Neural progenitor cell (in vitro differentiated cells): ENCODE data around the gene CD300LG. TPM values are rescaled to one million over a fixed set of nuclear protein-coding genes. Genes with fewer than 3 reads are reported as not detected.

Experiments used
- DNase-seq: peaks from one replicate; pipeline ENCODE4 v3.0.0-alpha.2; 2016; ENCODE audit warnings: low spot score
- H2AFZ ChIP-seq: fragments of 200-600 bp; sonication (generic); replicated peaks from 2 replicates; pipeline ENCODE4 v1.6.1; 2016; ENCODE audit warnings: antibody characterized with exemption
- H3F3A ChIP-seq: fragments of 200-600 bp; sonication (generic); 2 replicates; pipeline ENCODE4 v1.6.1; 2016; ENCODE audit warnings: antibody characterized with exemption, low read depth
- H3K27ac ChIP-seq: fragments of 200-600 bp; sonication (generic); 2 replicates; pipeline ENCODE4 v1.5.1; 2016; ENCODE audit warnings: mild to moderate bottlenecking
- H3K27me3 ChIP-seq: fragments of 200-600 bp; sonication (generic); 2 replicates; pipeline ENCODE4 v1.6.1; 2016; ENCODE audit warnings: mild to moderate bottlenecking, moderate library complexity
- H3K36me3 ChIP-seq: fragments of 200-600 bp; sonication (generic); 2 replicates; pipeline ENCODE4 v1.5.1; 2016
- H3K4me1 ChIP-seq: fragments of 200-600 bp; sonication (generic); 2 replicates; pipeline ENCODE4 v1.6.1; 2016; ENCODE audit warnings: mixed run types
- H3K4me2 ChIP-seq: fragments of 200-600 bp; sonication (generic); 2 replicates; pipeline ENCODE4 v1.6.1; 2016
- H3K4me3 ChIP-seq: fragments of 200-600 bp; sonication (generic); 2 replicates; pipeline ENCODE4 v1.5.1; 2016
- H3K79me2 ChIP-seq: fragments of 200-600 bp; sonication (generic); 2 replicates; pipeline ENCODE4 v1.6.1; 2016; ENCODE audit warnings: low read depth
- H3K9ac ChIP-seq: fragments of 200-600 bp; sonication (generic); 2 replicates; pipeline ENCODE4 v1.6.1; 2016
- H3K9me3 ChIP-seq: fragments of 200-600 bp; sonication (generic); 2 replicates; pipeline ENCODE4 v1.5.1; 2016; ENCODE audit warnings: low read depth
- H4K20me1 ChIP-seq: fragments of 200-600 bp; sonication (generic); 2 replicates; pipeline ENCODE4 v1.6.1; 2016; ENCODE audit warnings: low read depth
- H3K27ac Mint-ChIP-seq: 3 replicates; pipeline ENCODE4 v1.8.0; 2021; ENCODE audit warnings: mixed read lengths
- H3K27me3 Mint-ChIP-seq: 2 replicates; pipeline ENCODE4 v1.8.0; 2022; ENCODE audit warnings: low read depth, mild to moderate bottlenecking, inconsistent platforms, moderate library complexity, mixed read lengths; ENCODE audit not compliant: insufficient read depth
- H3K36me3 Mint-ChIP-seq: 3 replicates; pipeline ENCODE4 v1.8.0; 2021; ENCODE audit warnings: mixed read lengths
- H3K4me1 Mint-ChIP-seq: 3 replicates; pipeline ENCODE4 v1.8.0; 2021; ENCODE audit warnings: mixed read lengths
- H3K4me3 Mint-ChIP-seq: 3 replicates; pipeline ENCODE4 v1.8.0; 2021; ENCODE audit warnings: mild to moderate bottlenecking, moderate library complexity, mixed read lengths
- H3K9me3 Mint-ChIP-seq: 3 replicates; pipeline ENCODE4 v1.8.0; 2020; ENCODE audit warnings: mixed read lengths
- EZH2 ChIP-seq: fragments of 200-600 bp; sonication (generic); IDR thresholded peaks from 2 replicates; pipeline ENCODE4 v1.6.1; 2017; ENCODE audit warnings: antibody characterized with exemption, mild to moderate bottlenecking, moderate library complexity
- EZH2phosphoT487 ChIP-seq: fragments of 200-600 bp; sonication (generic); IDR thresholded peaks from 2 replicates; pipeline ENCODE4 v1.6.1; 2017; ENCODE audit warnings: antibody characterized with exemption
- total RNA-seq: library from RNA; depleted of rRNA; stranded (reverse); fragments of >200 nt; gene quantifications from 2 replicates; pipeline ENCODE4 v1.2.3, GENCODE V29; 2015; ENCODE audit warnings: low replicate concordance
- TF ChIP-seq, protein P1 (sequence below): fragments of 200-600 bp; sonication (generic); IDR thresholded peaks from 2 replicates; pipeline ENCODE4 v1.5.1; 2017; ENCODE audit warnings: antibody characterized with exemption, mild to moderate bottlenecking

Gene CD300LG
- total RNA-seq, 1 donor from 2014 or later, result not detected

DNA sequence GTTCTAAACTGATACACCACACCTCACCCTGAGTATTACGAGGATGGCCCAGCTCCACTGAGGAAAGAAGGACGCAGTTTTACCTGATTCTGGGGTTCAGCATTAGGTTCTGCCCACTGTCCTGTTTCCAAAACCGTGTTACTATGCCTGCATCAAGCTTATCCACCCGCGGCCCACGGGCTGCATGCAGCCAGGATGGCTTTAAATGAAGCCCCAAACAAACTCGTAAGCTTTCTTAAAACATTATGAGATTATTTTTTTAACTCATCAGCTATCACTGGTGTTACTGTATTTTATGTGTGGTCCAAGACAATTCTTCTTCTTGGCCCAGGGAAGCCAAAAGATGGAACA lies 4.0 kb upstream of the CD300LG start:
- Mint-ChIP-seq H3K4me3 (no peak overlapping the region), H3K4me1 (peaks cover 21% of the 10 kb centered on the region), H3K36me3 (no peaks in the 10 kb centered on the region), H3K27ac (peak overlapping the region; percentile 15), H3K9me3 (no peaks in the 10 kb centered on the region), H3K27me3 (peaks cover 10% of the 10 kb centered on the region)
- H3K79me2 ChIP-seq, result no peaks in the 10 kb centered on the region
- no peak for TF ChIP-seq EZH2
- TF ChIP-seq EZH2phosphoT487, result no peak
- TF ChIP-seq, protein P1, sequence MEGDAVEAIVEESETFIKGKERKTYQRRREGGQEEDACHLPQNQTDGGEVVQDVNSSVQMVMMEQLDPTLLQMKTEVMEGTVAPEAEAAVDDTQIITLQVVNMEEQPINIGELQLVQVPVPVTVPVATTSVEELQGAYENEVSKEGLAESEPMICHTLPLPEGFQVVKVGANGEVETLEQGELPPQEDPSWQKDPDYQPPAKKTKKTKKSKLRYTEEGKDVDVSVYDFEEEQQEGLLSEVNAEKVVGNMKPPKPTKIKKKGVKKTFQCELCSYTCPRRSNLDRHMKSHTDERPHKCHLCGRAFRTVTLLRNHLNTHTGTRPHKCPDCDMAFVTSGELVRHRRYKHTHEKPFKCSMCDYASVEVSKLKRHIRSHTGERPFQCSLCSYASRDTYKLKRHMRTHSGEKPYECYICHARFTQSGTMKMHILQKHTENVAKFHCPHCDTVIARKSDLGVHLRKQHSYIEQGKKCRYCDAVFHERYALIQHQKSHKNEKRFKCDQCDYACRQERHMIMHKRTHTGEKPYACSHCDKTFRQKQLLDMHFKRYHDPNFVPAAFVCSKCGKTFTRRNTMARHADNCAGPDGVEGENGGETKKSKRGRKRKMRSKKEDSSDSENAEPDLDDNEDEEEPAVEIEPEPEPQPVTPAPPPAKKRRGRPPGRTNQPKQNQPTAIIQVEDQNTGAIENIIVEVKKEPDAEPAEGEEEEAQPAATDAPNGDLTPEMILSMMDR, result no peak
- H3K9ac ChIP-seq, result no peak overlapping the region
- no peak overlapping the region for H3K27ac ChIP-seq
- no peak overlapping the region for H3K4me3 ChIP-seq
- no peak overlapping the region for H3K4me2 ChIP-seq
- peaks cover 9% of the 10 kb centered on the region for H3K27me3 ChIP-seq
- peaks cover 6% of the 10 kb centered on the region for H3F3A ChIP-seq
- no peaks in the 10 kb centered on the region for H3K4me1 ChIP-seq
- H4K20me1 ChIP-seq, result no peaks in the 10 kb centered on the region
- DNase-seq, result no peak
- H2AFZ ChIP-seq, result no peak overlapping the region
- H3K9me3 ChIP-seq, result no peaks in the 10 kb centered on the region
- H3K36me3 ChIP-seq, result no peaks in the 10 kb centered on the region

DNA sequence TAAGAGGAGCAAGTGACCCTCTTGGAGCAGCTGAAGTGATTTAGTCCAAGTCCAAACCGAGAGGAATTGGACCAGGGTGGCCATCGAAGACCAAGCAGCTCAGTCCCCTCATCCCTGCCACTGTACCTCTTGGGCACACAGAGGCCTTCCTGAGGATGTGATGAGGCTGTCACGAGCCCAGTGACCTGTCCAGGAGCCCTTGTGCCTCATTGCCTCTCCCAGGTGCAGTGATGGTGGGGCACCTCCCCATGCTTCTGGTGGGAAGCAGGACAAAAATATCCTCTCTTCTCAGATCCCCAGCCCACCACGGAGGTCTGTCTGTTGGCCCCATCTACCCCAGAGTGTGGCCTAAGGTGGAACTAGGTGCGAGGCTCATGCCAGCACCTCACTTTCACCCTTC lies 2.7 kb upstream of the CD300LG start:
- DNase-seq, result no peak
- H3K36me3 ChIP-seq, result no peaks in the 10 kb centered on the region
- no peak overlapping the region for H3K4me3 Mint-ChIP-seq
- H3K9ac ChIP-seq, result no peak overlapping the region
- no peaks in the 10 kb centered on the region for H3K4me1 ChIP-seq
- no peaks in the 10 kb centered on the region for H3K36me3 Mint-ChIP-seq
- no peaks in the 10 kb centered on the region for H4K20me1 ChIP-seq
- TF ChIP-seq EZH2 (no peak), EZH2phosphoT487 (no peak)
- TF ChIP-seq, protein P1, result no peak
- H3K27ac Mint-ChIP-seq, result no peak overlapping the region
- H3K27me3 Mint-ChIP-seq, result peaks cover 10% of the 10 kb centered on the region
- H3K27ac ChIP-seq, result no peak overlapping the region
- peaks cover 21% of the 10 kb centered on the region for H3K4me1 Mint-ChIP-seq
- no peak overlapping the region for H2AFZ ChIP-seq
- H3F3A ChIP-seq, result peaks cover 6% of the 10 kb centered on the region
- H3K79me2 ChIP-seq, result no peaks in the 10 kb centered on the region
- H3K27me3 ChIP-seq, result peaks cover 6% of the 10 kb centered on the region
- no peaks in the 10 kb centered on the region for H3K9me3 ChIP-seq
- H3K4me2 ChIP-seq, result no peak overlapping the region
- no peak overlapping the region for H3K4me3 ChIP-seq
- no peaks in the 10 kb centered on the region for H3K9me3 Mint-ChIP-seq

DNA sequence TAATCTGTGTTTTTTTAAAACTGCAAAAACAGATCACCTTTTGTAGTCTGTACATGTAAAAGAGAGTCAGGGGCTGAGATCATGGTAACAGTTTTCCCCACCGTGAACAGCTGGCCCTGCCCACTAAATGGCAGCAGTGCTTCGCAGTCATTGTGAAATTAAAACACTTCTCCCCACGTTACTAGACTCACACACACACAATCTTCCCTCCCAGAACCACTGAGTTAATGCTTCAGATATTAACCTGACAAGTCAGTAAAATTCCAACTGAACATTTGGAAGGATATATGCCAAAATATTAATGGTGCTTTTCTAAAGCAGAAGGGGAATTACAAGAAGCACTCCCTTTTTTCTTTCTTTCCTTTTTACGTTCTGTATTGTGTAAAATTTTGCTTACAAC lies 1.2 kb upstream of the CD300LG start:
- Mint-ChIP-seq H3K4me3 (peak overlapping the region; percentile 60), H3K4me1 (peaks cover 16% of the 10 kb centered on the region), H3K27ac (no peak overlapping the region), H3K27me3 (peaks cover 8% of the 10 kb centered on the region), H3K9me3 (no peaks in the 10 kb centered on the region), H3K36me3 (no peaks in the 10 kb centered on the region)
- Histone ChIP-seq H3K27me3 (no peaks in the 10 kb centered on the region), H3K9ac (no peak overlapping the region), H3F3A (peaks cover 6% of the 10 kb centered on the region), H2AFZ (no peak overlapping the region), H3K9me3 (no peaks in the 10 kb centered on the region), H3K4me3 (no peak overlapping the region), H3K79me2 (no peaks in the 10 kb centered on the region), H3K4me2 (no peak overlapping the region), H3K36me3 (no peaks in the 10 kb centered on the region), H3K4me1 (no peaks in the 10 kb centered on the region), H4K20me1 (no peaks in the 10 kb centered on the region), H3K27ac (no peak overlapping the region)
- no peak for DNase-seq
- no peak for TF ChIP-seq EZH2phosphoT487
- TF ChIP-seq EZH2, result no peak
- TF ChIP-seq, protein P1, result no peak
